Activated CD4-positive, alpha-beta T cell treated with anti-CD3 and anti-CD28 coated beads, Interleukin-2, Interleukin-6, amounts not matched to agents 100 ng/mL and 50 ng/mL, durations not matched to agents 16 hours and 8 hours (primary cell): ENCODE data around the gene FAT1.
"Not testable (repeated sequence)": the region's sequence is repeated elsewhere in the genome, so short reads cannot be mapped to it uniquely, and the experiment has no call there.

Experiments used
- DNase-seq: peaks from one replicate; pipeline ENCODE4 v3.0.0-alpha.2; 2020

The FAT1 gene

DNA sequence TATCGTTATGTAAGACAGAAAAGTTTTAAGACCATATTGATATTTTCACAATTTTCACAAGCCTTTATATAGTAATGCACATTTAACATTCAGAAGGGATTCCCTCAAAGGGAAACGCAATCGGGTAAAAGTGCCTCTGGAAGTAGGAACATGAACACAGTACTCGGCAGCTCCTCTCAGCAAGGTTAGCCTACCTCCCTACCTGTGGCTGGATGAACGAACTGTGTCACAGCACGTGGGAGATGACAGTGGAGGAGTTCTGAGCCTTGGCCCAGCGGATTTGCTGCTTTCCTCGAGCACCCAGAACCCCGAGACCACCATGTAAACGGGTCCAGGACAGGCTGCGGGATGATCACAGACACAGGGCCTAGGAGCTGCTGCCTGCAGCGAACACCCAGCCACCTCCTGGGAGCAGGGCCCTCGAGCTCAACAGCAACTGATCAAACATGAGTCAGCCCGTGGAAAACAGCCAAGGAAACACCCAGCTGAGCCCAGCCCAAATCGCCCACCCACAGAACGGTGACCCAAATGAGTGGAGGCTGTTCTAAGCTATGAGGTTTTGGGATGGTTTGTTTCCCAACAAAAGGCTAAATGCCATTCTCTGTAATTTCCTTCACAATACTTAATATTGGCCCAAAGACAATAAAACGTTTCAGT is 30.4 kb downstream of the FAT1 start:
- no peak for DNase-seq

DNA sequence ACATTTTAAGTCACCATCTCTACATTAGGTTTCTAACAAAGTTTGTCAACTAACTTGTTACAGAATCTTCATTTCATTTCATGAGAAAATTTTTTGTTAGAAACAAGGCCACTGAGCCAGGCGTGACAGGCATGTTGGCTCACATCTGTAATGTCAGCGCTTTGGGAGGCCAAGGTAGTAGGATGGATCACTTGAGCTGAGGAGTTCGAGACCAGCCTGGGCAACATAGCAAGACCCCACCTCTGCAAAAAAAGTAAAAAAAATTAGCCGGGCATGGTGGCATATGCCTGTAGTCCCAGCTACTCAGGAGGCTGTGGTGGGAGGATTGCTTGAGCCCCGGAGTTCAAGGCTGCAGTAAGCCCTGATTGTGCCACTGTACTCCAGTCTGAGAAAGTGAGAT is 32.3 kb downstream of the FAT1 start:
- no peak for DNase-seq

DNA sequence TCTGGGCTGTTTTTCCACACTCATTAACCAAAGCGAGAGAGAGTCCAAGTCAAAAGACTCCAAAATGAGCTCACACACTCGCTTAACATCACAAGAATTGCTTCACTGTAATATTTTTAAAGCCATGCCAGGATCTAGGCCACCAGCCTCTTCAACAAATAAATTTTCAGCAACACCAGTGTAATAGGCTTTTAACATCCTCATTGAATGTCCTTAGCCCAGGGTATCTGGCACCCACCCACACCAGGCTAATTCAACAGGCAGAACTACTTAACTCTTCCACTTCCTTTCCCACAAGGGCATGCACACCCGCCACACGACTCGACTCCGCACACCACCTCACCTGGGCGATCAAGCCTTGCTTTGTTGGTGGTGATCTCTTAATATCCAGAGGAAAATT is 34.2 kb downstream of the FAT1 start:
- no peak for DNase-seq

DNA sequence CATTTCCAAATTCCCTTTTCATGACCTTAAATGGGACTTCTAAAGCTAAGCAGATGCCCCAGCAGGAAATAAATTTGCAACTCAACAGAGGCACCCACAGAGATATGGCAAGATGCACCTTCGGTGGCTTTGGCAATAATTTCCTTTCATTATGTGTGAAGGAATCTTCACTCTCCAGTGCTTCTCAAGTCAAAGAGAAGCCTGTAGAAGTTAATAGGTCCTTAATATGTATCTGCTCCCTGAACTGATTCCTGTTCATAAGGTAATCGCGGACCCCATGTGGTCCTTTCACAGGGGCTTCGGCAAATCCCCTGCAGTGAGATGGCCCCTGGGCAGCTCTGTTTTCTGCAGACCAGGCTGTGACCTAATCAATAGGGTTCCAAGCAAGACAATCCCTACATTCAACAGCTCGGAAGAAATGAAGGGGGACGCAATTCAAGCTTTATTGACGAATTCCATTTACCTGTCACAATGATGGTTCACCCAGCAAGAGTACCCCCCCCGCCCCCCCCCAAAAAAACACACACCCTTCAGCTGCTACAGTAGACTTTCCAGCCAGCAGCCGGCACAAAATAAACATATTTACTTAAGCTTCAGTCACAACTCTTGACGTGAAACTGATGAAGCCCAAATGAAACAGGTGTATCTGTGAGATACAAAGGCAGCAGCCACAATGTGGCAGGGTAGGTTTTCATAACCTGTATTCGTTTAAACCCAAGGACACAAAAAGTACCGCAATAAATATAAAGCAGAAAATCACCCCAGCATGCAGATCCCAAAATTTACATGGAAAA is 35.3 kb downstream of the FAT1 start:
- DNase-seq: no peak

DNA sequence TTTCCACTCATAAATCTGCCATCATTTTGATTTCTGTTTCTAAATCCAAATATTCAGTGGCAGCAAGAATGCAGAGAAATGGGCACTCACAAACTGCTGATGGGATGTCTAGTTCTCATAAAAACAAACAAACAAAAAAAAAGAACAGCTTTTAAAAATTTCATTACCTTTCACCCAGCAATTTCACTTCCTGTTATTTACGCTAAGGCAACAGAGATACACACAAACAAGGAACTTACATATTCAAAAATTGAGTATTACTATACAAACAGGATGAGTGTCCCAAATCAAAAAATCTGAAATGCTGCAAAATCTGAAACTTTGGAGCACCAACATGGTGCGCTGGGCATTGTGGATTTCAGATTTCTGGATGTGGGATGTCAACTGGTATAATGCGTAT is 36.4 kb downstream of the FAT1 start:
- no peak for DNase-seq

DNA sequence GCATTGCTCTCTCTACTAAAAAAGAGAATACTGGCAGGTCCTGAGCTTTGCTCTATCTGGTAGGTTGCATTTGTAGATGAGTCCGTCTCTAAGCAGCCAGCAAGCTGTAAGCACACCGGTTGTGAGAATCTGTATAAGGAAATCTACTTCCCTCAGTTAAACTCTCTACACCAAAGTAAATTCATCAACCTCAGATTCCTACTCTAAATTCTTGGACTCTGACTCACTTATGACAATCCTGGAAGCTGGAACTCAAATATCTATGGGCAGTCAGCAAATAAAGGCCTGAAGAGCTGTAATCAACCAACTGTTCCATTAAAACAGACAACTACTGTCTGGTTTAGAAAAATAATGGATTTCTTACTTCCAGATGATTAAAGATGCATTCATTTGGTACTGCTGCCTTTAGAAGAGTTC is 37.9 kb downstream of the FAT1 start:
- no peak for DNase-seq

DNA sequence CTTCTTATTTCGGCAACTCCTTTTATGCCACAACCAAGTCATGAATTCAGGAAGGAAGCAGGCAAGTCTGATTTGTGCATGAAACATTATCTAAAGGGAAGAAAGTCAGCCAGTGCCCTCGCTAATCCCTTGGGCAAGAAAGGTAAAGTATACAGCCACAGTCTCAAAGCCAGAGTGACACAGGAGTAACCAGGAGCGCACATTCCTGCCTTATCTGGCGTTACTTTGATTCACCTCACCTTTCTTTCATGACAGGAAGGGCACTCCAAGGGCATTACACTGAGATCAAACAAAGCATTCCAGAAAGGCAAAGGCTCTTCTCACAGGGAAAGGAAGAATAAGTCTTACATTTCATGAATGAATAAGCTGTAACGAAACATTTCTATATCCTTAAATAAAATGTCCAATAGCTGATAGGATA is 38.8 kb downstream of the FAT1 start:
- no peak for DNase-seq

DNA sequence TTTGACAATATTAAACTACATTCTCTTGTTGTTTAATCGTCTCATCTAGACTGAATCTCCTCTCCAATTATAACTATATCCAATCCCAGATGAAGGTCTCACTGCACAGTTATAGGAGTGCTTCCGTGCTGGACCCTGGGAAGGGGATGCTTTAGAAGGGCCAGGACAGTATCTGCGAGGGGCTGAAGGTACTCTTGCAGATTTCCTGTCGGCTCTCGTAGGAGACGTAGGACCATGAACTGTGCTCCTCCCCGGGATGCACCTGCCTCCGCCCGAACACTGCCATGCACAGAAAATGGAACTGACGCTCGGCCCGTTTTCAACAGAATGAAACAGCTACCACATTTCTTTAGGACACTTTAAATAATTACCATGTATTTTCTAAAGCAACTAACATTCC is 39.4 kb downstream of the FAT1 start:
- DNase-seq: no peak

DNA sequence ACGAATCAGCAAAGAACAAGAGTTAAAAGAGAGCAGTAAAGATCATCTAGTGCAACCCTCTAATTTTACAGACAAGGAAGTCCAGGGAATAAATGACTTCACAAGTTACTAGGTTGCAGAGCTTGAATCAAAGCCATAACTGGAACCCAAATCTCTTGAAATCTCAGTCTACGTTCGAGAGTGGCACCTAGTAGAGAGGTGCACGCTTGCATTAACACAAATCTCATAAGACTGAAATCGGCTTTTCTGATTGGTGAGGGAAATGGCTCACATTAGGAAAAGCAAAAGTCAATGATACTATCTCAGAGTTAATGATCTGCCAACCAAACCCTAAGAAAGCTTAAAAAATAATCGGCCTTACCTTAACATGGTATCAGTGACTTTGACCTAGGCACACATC is 43.0 kb downstream of the FAT1 start:
- DNase-seq: no peak

DNA sequence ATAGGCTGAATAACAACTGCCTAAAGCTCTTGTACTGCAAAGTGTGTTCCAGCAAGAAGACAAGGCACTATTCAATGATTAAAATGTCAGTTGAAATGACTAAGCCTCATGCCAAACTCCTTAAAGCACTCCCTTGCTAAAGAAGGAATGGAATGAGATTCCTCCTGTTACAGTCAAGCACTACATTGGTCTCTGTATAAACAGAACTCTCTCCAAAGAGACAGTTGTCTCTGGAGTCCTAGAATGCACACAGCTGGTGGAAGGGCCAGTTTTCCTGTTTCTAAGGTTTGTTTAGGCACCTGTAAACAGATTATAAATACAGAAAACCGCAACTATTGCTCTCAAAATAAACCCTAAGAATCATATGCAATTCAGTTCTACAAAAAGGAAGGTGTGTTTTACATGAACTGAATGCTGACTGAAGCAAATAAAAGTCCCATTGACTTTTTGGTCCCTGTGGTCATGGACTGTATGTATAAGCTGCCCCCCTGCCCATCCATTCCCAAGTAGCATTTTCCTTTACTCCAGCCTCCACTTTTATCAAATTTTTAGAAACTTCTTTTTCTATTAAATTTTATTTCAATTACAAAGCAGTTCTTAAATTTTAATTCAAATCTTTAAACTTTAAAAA is 47.0 kb downstream of the FAT1 start:
- no peak for DNase-seq

DNA sequence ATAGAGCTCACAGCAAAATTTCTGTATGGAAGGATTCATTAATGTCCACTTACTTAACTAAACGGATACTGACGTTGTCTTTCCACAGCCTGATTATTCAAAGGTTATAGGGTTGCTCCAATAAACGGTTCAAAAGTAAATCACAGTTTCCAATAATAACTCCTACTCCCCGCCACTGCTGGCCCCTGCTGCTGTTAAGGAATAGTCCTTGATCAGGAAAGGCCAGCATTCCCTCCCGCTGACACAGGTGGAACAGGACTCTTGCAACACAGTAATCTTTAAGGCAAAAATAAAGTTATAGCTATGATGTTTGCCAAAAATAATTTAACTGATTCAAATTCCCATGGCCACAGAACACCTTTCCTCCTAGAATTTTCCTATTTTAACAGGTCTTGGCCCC is 53.9 kb downstream of the FAT1 start:
- no peak for DNase-seq

DNA sequence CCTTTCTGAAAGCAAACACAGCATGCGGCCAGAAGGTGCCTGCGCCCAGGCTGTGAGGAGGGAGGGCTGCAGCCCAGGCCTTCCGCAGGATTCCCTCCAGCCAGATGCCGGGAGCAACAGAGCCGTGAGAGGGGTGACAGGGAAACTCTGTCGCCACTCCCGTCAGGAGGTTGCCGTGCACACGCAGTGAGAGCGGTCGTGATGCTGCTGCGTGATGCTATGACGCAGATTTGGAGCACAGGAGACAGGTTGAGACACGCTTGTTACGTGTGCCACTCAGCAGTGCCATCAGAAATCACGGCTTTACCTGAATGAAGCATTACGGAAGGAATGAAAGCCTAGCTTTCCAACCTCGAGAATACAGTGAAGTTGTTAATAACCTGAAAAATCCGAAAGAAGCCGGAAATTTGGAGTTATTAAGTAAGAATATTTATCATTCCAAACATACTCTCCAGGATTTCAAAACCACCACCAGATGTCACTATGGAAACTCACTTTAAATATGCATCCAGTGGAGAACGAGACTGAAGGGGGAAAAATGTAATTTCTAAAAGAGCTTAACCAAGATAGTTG is 54.4 kb downstream of the FAT1 start:
- DNase-seq: no peak

DNA sequence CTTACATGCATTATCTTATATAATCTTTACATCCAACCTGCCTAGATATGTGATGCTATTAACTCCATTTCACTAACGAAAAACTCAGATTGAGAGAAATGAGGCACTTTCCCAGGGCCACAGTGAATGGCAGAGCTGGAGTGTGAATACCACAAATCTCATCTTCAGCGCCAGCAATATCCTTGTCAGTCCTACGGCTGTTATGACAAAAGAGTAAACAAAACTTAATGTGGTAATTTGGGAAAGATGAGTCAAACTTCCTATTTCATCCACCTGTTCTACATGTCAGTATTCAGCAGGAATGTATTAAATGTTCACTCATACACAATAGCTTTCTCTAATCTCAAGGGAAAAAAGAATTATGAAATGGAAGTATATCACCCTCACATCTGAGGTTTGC is 56.9 kb downstream of the FAT1 start:
- no peak for DNase-seq

DNA sequence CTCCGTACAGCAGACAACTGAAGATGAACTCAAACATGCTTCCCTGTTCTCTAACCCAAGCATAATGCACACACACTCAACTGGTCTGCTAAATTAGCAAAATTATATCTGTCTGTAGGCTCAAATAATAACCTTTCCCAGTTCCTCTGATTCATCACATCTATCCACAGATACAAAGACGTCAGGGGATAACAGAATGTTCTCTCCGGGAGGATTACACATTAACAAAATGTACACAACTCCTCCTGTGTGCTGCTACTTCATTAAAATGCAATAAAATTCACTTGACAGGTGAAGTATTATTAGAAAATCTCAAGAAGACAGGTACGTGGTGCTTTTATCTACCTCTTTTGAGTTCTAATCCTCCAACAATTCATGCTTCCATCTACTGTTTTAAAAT is 57.4 kb downstream of the FAT1 start:
- no peak for DNase-seq

DNA sequence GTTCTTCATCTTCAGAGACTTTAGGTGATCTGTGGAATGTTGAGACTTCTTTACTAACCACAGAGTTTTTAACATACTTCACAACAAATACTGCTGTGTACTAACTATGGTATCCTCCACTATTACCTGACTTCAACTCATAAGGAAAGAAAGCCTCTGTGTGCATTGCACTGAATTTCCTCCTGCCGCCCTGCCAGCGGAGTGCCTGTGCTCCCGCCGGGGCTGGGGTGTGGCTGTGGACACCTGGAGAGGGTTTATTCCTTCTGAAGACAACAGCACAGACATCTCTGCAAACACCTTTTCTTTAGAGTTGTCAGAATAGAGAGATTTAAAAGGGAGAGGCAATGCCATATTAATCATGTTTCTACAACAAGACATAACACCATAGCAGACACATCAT is 63.3 kb downstream of the FAT1 start:
- DNase-seq: no peak

DNA sequence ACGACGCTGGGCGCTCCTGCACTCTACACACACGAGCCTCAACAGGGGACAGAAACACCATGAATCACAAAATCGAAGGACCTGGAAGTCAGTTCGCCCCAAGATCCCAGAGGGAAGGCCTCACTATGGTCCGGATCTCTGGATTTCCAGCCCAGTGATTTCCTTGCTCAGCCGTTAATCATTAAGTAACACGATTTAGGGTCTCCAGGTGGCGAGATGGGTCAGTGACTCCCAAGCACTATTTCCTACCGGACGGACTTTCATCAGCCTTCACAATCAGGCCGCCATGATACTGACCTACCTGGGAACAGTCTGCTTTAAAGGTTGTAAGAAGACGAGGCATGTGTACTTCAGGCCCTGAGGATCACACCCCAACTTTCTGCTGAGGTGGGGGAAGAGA is 63.7 kb downstream of the FAT1 start:
- DNase-seq: no peak

DNA sequence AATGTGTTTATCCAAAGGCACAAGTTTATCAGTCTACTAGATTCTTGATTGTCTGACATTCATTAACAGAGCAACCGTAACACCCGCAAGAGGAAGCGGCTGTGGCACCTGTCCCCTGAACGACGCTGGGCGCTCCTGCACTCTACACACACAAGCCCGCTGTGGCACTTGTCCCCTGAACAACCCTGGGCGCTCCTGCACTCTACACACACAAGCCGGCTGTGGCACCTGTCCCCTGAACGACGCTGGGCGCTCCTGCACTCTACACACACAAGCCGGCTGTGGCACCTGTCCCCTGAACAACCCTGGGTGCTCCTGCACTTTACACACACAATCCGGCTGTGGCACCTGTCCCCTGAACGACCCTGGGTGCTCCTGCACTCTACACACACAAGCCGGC is 64.2 kb downstream of the FAT1 start:
- not testable (repeated sequence) for DNase-seq

DNA sequence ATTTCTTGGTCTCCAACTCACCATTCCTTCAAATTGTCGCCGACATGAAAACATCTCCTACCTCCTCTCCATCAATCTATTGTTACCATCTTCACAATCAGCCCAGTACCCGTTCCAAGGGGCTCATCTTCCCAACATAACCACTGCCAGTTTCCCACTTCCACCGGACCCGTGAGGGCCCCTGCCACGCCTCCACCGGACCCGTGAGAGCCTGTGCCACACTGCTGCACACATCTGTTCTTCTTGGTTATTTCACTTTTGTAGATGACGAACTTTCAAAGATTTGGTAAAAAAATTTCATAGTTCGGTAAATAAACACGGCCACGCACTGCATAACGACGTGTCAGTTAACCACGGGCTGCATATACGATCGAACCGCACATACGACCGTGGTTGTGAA is 65.0 kb downstream of the FAT1 start:
- no peak for DNase-seq

DNA sequence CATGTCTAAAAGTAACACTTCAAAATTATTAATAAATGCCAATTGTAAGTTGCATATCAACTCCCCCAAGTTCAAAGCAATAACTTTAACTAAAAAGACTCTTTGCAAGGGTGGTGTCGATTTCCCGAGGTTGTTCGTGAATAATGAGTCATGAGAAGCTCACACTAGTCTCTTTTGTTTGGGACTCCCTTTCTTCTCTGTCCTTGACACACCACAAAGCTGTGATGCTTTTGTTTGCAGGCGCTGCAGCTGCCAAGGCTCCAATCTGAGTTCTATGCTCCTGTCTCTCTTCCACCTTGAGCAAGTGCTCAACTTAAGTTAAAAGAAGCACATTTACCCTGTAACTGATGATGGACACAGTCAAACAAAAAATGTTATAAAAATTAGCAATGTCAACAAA is 65.9 kb downstream of the FAT1 start:
- DNase-seq: no peak

DNA sequence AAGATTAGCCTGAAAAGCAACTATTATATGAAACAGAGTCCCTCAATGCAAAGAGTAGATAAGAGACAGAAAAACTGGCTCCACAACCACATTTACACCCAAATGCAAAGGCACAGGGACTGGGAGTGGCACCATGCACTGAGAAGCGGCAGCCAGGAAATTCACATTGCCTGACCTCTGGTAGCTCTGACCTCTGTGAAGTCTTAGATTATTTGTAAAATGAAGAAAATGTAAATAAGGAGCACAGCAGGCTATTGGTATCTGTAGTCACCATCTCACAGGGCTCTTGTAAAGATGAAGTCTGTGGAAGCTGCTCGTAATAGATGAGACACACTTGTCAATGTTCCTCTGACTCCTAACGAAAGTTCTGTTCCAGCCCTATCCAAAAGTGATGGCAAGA is 69.7 kb downstream of the FAT1 start:
- no peak for DNase-seq

DNA sequence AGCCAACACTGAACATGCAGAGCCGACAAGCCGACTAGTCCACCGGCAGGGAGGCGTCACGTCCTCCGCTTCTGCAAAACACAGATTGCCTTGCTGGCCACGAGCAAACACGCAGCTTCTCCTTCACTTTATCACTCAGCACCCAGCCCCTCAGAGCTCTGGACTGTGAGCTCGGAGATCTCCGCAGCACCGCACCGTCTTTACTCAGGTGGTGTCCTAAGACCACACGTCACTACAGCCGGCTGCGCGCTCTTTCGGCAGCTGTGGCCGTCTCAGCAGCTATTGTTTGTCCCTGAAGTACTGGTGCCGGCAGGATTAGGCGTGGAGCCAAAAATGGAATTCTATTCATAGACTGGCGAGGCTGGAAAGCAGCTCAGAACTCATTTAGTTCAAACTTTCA is 72.0 kb downstream of the FAT1 start:
- DNase-seq: no peak

DNA sequence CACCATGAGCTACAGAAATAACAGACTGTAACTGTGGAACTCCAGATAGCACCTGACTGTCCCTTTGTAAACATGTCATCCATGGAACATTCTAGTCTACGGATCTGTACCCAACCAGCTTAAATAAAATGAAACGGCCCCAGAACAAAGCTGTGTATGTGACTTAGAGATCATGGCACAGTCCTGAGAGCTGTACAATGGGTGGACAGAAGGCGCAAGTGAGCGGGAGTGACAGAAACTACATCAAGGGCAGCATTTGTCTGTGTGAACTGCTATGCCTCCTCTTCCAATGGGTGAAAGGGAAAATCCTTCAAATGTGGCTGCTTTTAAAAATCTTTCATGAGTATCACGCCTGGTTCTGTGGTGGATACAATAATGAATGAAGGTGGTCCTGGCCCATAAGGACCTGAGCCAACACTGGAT is 72.5 kb downstream of the FAT1 start:
- no peak for DNase-seq

DNA sequence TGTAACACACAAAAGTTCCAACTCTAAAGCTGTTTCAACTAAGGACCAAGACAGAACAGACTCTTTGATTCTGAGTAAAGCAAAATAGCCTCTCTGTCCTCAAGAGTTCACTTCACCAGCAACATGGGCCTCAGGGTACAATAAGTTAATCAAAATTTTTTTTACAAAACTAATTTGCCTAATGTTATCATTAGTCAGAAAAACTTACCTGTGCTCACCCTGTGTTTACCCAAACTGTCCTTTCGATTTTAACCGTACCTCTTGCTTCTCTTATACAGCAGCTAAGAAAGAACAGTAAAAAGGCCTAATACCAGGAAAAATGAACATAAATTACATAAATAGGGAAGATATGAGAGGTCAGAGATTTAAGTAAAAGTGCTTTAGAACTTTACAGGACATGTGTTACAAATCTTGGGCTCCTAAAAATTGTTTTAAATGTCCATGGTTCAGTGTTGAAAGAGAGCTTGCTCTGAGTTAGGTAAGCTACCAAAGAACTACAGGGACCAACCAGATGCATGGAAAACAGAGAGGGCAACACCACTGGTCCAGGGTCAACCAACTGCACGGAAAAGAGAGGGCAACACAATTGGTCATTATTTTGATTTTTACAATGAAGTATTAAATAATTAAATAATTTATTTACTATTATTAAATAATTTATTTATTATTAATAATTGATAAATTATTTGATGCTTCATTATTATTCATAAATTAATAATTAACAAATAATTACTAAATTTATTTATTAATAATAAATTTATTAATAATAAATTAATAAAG is 73.1 kb downstream of the FAT1 start:
- DNase-seq: no peak
